Keratinocyte (primary cell): ENCODE results near the gene RFX7. TPM values are rescaled to one million over a fixed set of nuclear protein-coding genes. Genes with fewer than 3 reads are reported as not detected.

Experiments used
- DNase-seq: peaks from one replicate; pipeline ENCODE4 v3.0.0-alpha.2; 2011; ENCODE audit warnings: low read depth, missing footprints, low spot score
- FAIRE-seq: peaks from 2 replicates; lab custom pipeline; 2011; peaks lifted over from hg19 to GRCh38; lab: Jason Lieb, UNC
- H2AFZ ChIP-seq: 2 replicates; pipeline ENCODE4 v1.6.0; 2012; ENCODE audit warnings: low read length, control low read depth, inconsistent platforms; ENCODE audit not compliant: control insufficient read depth
- H3K27ac ChIP-seq: 2 replicates; pipeline ENCODE4 v1.5.1; 2011; ENCODE audit warnings: low read length; ENCODE audit not compliant: control insufficient read depth, insufficient read depth
- H3K27me3 ChIP-seq: 3 replicates; pipeline ENCODE4 v1.6.0; 2011; ENCODE audit warnings: low read length; ENCODE audit not compliant: control insufficient read depth, insufficient read depth; ENCODE audit errors: extremely low read depth
- H3K36me3 ChIP-seq, 2 experiments: 2 replicates in 1 of 2; 3 replicates in 1 of 2; pipeline ENCODE4 v1.5.1; 2011; ENCODE audit warnings: low read length in 2 of 2, mild to moderate bottlenecking in 1 of 2; ENCODE audit not compliant: control insufficient read depth in 2 of 2, insufficient read depth in 2 of 2; ENCODE audit errors: extremely low read depth in 1 of 2
- H3K4me1 ChIP-seq: 3 replicates; pipeline ENCODE4 v1.5.1; 2011; ENCODE audit warnings: low read length; ENCODE audit not compliant: control insufficient read depth, insufficient read depth; ENCODE audit errors: extremely low read depth
- H3K4me2 ChIP-seq: 3 replicates; pipeline ENCODE4 v1.6.0; 2011; ENCODE audit warnings: low read depth, low read length; ENCODE audit not compliant: control insufficient read depth, insufficient read depth; ENCODE audit errors: extremely low read depth
- H3K4me3 ChIP-seq, 3 experiments: fragments of 200-600 bp in 1 of 3; sonication (generic) in 1 of 3; 2 replicates in 2 of 3; 3 replicates in 1 of 3; pipeline ENCODE4 v1.5.1; 2011 to 2016; ENCODE audit warnings: low read length in 3 of 3, mild to moderate bottlenecking in 3 of 3, control low read depth in 2 of 3, inconsistent platforms in 1 of 3, low read depth in 1 of 3, mixed read lengths in 1 of 3, mixed run types in 1 of 3, moderate library complexity in 1 of 3; ENCODE audit not compliant: control insufficient read depth in 2 of 3, insufficient read depth in 2 of 3; ENCODE audit errors: extremely low read depth in 1 of 3
- H3K79me2 ChIP-seq: 2 replicates; pipeline ENCODE4 v1.6.0; 2012; ENCODE audit warnings: low read length; ENCODE audit not compliant: control insufficient read depth, insufficient read depth
- H3K9ac ChIP-seq: 3 replicates; pipeline ENCODE4 v1.6.0; 2011; ENCODE audit warnings: low read length; ENCODE audit not compliant: control insufficient read depth, insufficient read depth; ENCODE audit errors: extremely low read depth
- H3K9me1 ChIP-seq: 3 replicates; pipeline ENCODE4 v1.6.0; 2011; ENCODE audit warnings: low read length; ENCODE audit not compliant: control insufficient read depth, insufficient read depth; ENCODE audit errors: extremely low read depth
- H3K9me3 ChIP-seq: 2 replicates; pipeline ENCODE4 v1.5.1; 2012; ENCODE audit warnings: low read depth, low read length; ENCODE audit not compliant: control insufficient read depth
- H4K20me1 ChIP-seq: 3 replicates; pipeline ENCODE4 v1.6.0; 2011; ENCODE audit warnings: low read length; ENCODE audit not compliant: control insufficient read depth, insufficient read depth; ENCODE audit errors: extremely low read depth
- EZH2 ChIP-seq: IDR thresholded peaks from one replicate; pipeline ENCODE4 v1.6.1; 2012; ENCODE audit warnings: inconsistent platforms, mild to moderate bottlenecking, low read length, moderate library complexity
- dilution Hi-C: fragments of 300-500 bp; cut with MboI; formaldehyde crosslinking; loops from one replicate; pipeline ENCODE4 v1.7.0; 2020; ENCODE audit warnings: low sequenced_read_pairs; ENCODE audit not compliant: extremely low pct_ligation_motif_present
- polyA plus RNA-seq, 5 experiments: library from polyadenylated mRNA; depleted of rRNA in 3 of 5; stranded (reverse) in 3 of 5; stranded (forward) in 1 of 5; unstranded in 1 of 5; fragments of >200 nt; gene quantifications; 1 replicate in 1 of 5; 2 replicates in 3 of 5; 3 replicates in 1 of 5; pipeline versions ENCODE4 v1.2.1 to v1.2.3, GENCODE V29; 2011 to 2012; ENCODE audit warnings: missing spikeins in 2 of 5, low read depth in 1 of 5, low replicate concordance in 1 of 5
- TF ChIP-seq, protein P1 (sequence below), 3 experiments: IDR thresholded peaks in 1 of 3; conservative IDR thresholded peaks in 1 of 3; optimal IDR thresholded peaks in 1 of 3; 2 replicates in 2 of 3; 3 replicates in 1 of 3; pipeline versions ENCODE3 to v1.5.1; 2011; ENCODE audit warnings: low read length in 3 of 3, mild to moderate bottlenecking in 3 of 3, moderate library complexity in 2 of 3, control low read depth in 1 of 3, inconsistent platforms in 1 of 3; ENCODE audit not compliant: insufficient read depth in 2 of 3; ENCODE audit errors: extremely low read depth in 1 of 3

RFX7 gene
- polyA plus RNA-seq, 1 donor (not counting 4 experiments of a cell fraction or from before 2014, with no cell fraction given): 16.3 TPM

DNA sequence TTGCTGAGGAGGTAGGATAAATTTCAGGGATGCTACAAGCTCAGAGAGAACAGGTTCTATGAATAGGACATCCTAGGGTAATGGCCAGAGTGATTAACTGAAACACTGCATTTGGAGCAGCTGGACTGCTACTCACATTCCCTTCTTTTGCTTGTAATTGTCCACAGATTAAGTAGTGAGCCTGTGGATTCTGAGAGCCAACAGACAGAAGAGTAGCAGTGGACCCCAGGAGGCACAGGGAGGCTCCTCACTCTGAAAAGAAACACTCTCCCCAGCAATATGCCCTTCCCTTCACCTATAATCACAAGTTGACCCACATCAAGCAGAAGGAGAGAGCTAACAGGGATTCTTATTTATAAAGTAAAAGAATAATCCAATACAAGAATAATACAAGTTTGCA, 10.6 kb upstream of the RFX7 start:
- DNase-seq (no peak), FAIRE-seq (no peak)
- Histone ChIP-seq H2AFZ (no peak overlapping the region), H3K4me1 (no peaks in the 10 kb centered on the region), H4K20me1 (no peaks in the 10 kb centered on the region), H3K4me2 (no peak overlapping the region), H3K9me1 (no peaks in the 10 kb centered on the region), H3K36me3 (no peaks in the 10 kb centered on the region), H3K79me2 (no peaks in the 10 kb centered on the region), H3K27ac (no peak overlapping the region), H3K9ac (no peak overlapping the region), H3K9me3 (no peaks in the 10 kb centered on the region), H3K27me3 (no peaks in the 10 kb centered on the region), H3K4me3 (no peak overlapping the region)
- TF ChIP-seq EZH2: no peak
- TF ChIP-seq, protein P1, sequence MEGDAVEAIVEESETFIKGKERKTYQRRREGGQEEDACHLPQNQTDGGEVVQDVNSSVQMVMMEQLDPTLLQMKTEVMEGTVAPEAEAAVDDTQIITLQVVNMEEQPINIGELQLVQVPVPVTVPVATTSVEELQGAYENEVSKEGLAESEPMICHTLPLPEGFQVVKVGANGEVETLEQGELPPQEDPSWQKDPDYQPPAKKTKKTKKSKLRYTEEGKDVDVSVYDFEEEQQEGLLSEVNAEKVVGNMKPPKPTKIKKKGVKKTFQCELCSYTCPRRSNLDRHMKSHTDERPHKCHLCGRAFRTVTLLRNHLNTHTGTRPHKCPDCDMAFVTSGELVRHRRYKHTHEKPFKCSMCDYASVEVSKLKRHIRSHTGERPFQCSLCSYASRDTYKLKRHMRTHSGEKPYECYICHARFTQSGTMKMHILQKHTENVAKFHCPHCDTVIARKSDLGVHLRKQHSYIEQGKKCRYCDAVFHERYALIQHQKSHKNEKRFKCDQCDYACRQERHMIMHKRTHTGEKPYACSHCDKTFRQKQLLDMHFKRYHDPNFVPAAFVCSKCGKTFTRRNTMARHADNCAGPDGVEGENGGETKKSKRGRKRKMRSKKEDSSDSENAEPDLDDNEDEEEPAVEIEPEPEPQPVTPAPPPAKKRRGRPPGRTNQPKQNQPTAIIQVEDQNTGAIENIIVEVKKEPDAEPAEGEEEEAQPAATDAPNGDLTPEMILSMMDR (optimal IDR thresholded peaks at IDR 0.05 in 1 of 3, IDR thresholded peaks at IDR 0.05 in 1 of 3, conservative IDR thresholded peaks at IDR 0.05 in 1 of 3; ENCODE audit: extremely low read depth in 1 of 3, insufficient read depth in 2 of 3, low read length in 3 of 3): no peak
- dilution Hi-C loops: no loop called here

DNA sequence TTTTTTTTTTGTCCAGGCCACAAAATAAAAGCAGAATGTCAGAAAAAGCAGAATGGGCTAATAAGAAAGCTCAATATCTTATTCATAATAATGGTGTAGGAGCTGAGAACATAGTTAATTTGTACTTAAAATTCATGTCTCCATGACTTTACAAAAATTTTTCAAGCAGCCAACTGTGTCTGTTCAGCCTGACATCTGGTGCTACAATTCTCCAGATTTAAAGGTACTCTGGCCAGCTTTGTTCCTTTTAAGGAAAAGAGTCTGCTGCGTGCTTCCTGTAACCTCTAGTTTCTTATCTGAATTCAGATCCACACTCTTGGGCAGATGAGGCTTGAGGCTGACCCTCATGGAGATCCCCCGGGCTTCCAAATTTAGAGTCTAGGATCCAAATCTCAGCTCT, 8.7 kb upstream of the RFX7 start:
- H3K4me2 ChIP-seq: no peak overlapping the region
- FAIRE-seq (no peak), DNase-seq (no peak)
- H3K27me3 ChIP-seq: no peaks in the 10 kb centered on the region
- TF ChIP-seq EZH2: no peak
- TF ChIP-seq, protein P1 (optimal IDR thresholded peaks at IDR 0.05 in 1 of 3, IDR thresholded peaks at IDR 0.05 in 1 of 3, conservative IDR thresholded peaks at IDR 0.05 in 1 of 3; ENCODE audit: extremely low read depth in 1 of 3, insufficient read depth in 2 of 3, low read length in 3 of 3): no peak
- H2AFZ ChIP-seq: no peak overlapping the region
- H3K9me1 ChIP-seq: no peaks in the 10 kb centered on the region
- no peaks in the 10 kb centered on the region for H4K20me1 ChIP-seq
- no peaks in the 10 kb centered on the region for H3K9me3 ChIP-seq
- H3K27ac ChIP-seq: no peak overlapping the region
- no peak overlapping the region for H3K9ac ChIP-seq
- no peaks in the 10 kb centered on the region for H3K36me3 ChIP-seq
- H3K79me2 ChIP-seq: no peaks in the 10 kb centered on the region
- no peaks in the 10 kb centered on the region for H3K4me1 ChIP-seq
- dilution Hi-C loops: no loop called here
- no peak overlapping the region for H3K4me3 ChIP-seq
